HG02943 (cell line): ENCODE results near the gene NSG1.

ENCODE experiments used
- ATAC-seq: cut with Tn5 transposase; IDR thresholded peaks from one replicate; pipeline ENCODE4 v1.9.1; 2021; ENCODE audit warnings: mild to moderate bottlenecking, low read depth, moderate library complexity; ENCODE audit not compliant: unreplicated experiment

Gene NSG1

GRCh38 chr4:4395371-4395770, 8.5 kb downstream of the NSG1 start:
- ATAC-seq: no peak

GRCh38 chr4:4395849-4396627, 9.1 kb downstream of the NSG1 start:
- ATAC-seq: no peak

GRCh38 chr4:4396628-4397440, 9.9 kb downstream of the NSG1 start:
- ATAC-seq: no peak

- ATAC-seq: no peak
These were observed 10.5 kb downstream of the NSG1 start for GRCh38 chr4:4397441-4397819.

- no peak for ATAC-seq
These were observed 11.5 kb downstream of the NSG1 start for GRCh38 chr4:4398430-4398829.

- ATAC-seq: no peak
These were observed 14.1 kb downstream of the NSG1 start for GRCh38 chr4:4401036-4401435.

- no peak for ATAC-seq
These were observed 16.1 kb downstream of the NSG1 start for GRCh38 chr4:4402966-4403365.

GRCh38 chr4:4405358-4405962, 18.6 kb downstream of the NSG1 start:
- ATAC-seq: no peak

- no peak for ATAC-seq
These were observed 19.8 kb downstream of the NSG1 start for GRCh38 chr4:4406455-4407298.

GRCh38 chr4:4407299-4408131, 20.6 kb downstream of the NSG1 start:
- no peak for ATAC-seq

- ATAC-seq: no peak
These were observed 21.2 kb downstream of the NSG1 start for GRCh38 chr4:4408132-4408523.

- no peak for ATAC-seq
These were observed 21.9 kb downstream of the NSG1 start for GRCh38 chr4:4408576-4409335.

- no peak for ATAC-seq
These were observed 22.7 kb downstream of the NSG1 start for GRCh38 chr4:4409416-4410115.

GRCh38 chr4:4410271-4410670, 23.4 kb downstream of the NSG1 start:
- ATAC-seq: no peak

- ATAC-seq: no peak
These were observed 25.0 kb downstream of the NSG1 start for GRCh38 chr4:4411906-4412305.

GRCh38 chr4:4412641-4413372, 25.9 kb downstream of the NSG1 start:
- no peak for ATAC-seq

- ATAC-seq: no peak
These were observed 26.4 kb downstream of the NSG1 start for GRCh38 chr4:4413373-4413725.

GRCh38 chr4:4413806-4414205, 26.9 kb downstream of the NSG1 start:
- no peak for ATAC-seq
